Measurements from ENCODE around the gene CNTNAP4. TPM values are rescaled to one million over a fixed set of nuclear protein-coding genes. Genes with fewer than 3 reads are reported as not detected.

CNTNAP4 gene
- total and polyA plus RNA-seq, 2 of the 4 experiments (the other 2 are of a cell fraction), result not detected

GRCh38 chr16:76531236-76531635 lies 254.0 kb downstream of the CNTNAP4 start:
- Histone ChIP-seq H4K91ac (ENCODE audit: insufficient read depth, low read depth, low read length) (no peak overlapping the region), H3K4me2 (ENCODE audit: low read depth, low read length) (no peak overlapping the region), H3K27ac (ENCODE audit: insufficient read depth, low read length) (no peak overlapping the region), H2BK15ac (ENCODE audit: low read depth, low read length) (no peak overlapping the region), H3K27me3 (ENCODE audit: control insufficient read depth, insufficient read depth, low read length) (no peaks in the 10 kb centered on the region), H3K36me3 (ENCODE audit: control insufficient read depth, insufficient read depth, low read length) (no peaks in the 10 kb centered on the region), H3K23ac (ENCODE audit: low read depth, low read length) (no peak overlapping the region), H2AK5ac (ENCODE audit: low read depth, low read length) (no peak overlapping the region), H2AFZ (replicated peaks; ENCODE audit: low read length, poor library complexity) (no peak overlapping the region), H2BK20ac (ENCODE audit: low read depth, low read length) (no peak overlapping the region), H3K9me1 (ENCODE audit: insufficient read depth, low read length) (no peaks in the 10 kb centered on the region), H3K4me1 (ENCODE audit: control insufficient read depth, insufficient read depth, low read length) (no peaks in the 10 kb centered on the region), H4K20me1 (ENCODE audit: insufficient read depth, low read length) (no peaks in the 10 kb centered on the region), H4K8ac (ENCODE audit: low read depth in 2 of 2, low read length in 2 of 2) (no peak overlapping the region), H4K5ac (ENCODE audit: low read depth, low read length) (no peak overlapping the region), H3K4me3 (ENCODE audit: insufficient read depth, low read depth, low read length) (no peak overlapping the region), H3K79me1 (ENCODE audit: low read depth in 1 of 2, low read length in 2 of 2) (no peaks in the 10 kb centered on the region), H3K9ac (ENCODE audit: low read depth, low read length) (no peak overlapping the region), H2BK120ac (ENCODE audit: low read depth, low read length) (no peak overlapping the region), H3K18ac (ENCODE audit: low read depth, low read length) (no peak overlapping the region), H3K56ac (ENCODE audit: extremely low read depth, insufficient read depth, low read length) (no peak overlapping the region), H3K9me3 (ENCODE audit: control insufficient read depth, insufficient read depth, low read length) (no peaks in the 10 kb centered on the region), H2BK5ac (ENCODE audit: low read depth, low read length, poor library complexity, severe bottlenecking) (no peak overlapping the region), H3K4ac (ENCODE audit: low read depth, low read length) (no peak overlapping the region), H2AK9ac (replicated peaks; ENCODE audit: low read depth, low read length, poor library complexity) (no peak overlapping the region), H3K14ac (replicated peaks; ENCODE audit: low read depth, low read length) (no peak overlapping the region)
- intact Hi-C loops (cut with micrococcal nuclease), result no loop called here
- no CpG with 5 or more reads among the region's 5 CpGs for WGBS, 2 experiments (ENCODE audit: extremely low coverage in 2 of 2, insufficient read length in 1 of 2)
- in situ Hi-C loops (cut with MboI; ENCODE audit: low sequenced_read_pairs), result no loop called here
- dilution Hi-C loops (cut with HindIII; ENCODE audit: low sequenced_read_pairs, unreplicated experiment), result no loop called here
- ATAC-seq (ENCODE audit: low read depth) (no peak), DNase-seq (no peak)
- ChIA-PET POLR2A (ENCODE audit: unreplicated experiment) (no interaction called here), CTCF (no interaction called here)
- TF ChIP-seq CHD1 (IDR thresholded peaks at IDR 0.05; ENCODE audit: low read depth, low read length) (no peak), SMC3 (IDR thresholded peaks at IDR 0.05; ENCODE audit: low read depth, low read length) (no peak), CEBPB (IDR thresholded peaks at IDR 0.05; ENCODE audit: low read depth, low read length) (no peak), CTCF (conservative IDR thresholded peaks at IDR 0.05; ENCODE audit: low read depth, low read length) (no peak), RFX5 (IDR thresholded peaks at IDR 0.05; ENCODE audit: low read depth, low read length) (no peak), FOS (IDR thresholded peaks at IDR 0.05; ENCODE audit: low read depth, low read length) (no peak), BHLHE40 (IDR thresholded peaks at IDR 0.05; ENCODE audit: low read depth, low read length) (no peak)
- TF ChIP-seq, protein P1, sequence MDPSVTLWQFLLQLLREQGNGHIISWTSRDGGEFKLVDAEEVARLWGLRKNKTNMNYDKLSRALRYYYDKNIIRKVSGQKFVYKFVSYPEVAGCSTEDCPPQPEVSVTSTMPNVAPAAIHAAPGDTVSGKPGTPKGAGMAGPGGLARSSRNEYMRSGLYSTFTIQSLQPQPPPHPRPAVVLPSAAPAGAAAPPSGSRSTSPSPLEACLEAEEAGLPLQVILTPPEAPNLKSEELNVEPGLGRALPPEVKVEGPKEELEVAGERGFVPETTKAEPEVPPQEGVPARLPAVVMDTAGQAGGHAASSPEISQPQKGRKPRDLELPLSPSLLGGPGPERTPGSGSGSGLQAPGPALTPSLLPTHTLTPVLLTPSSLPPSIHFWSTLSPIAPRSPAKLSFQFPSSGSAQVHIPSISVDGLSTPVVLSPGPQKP (IDR thresholded peaks at IDR 0.05; ENCODE audit: borderline replicate concordance, low read depth, low read length), result no peak
- BruUV-seq (replicated peaks), result no TSS peak
